ENCODE data around the gene SHTN1.

The SHTN1 gene, protein sequence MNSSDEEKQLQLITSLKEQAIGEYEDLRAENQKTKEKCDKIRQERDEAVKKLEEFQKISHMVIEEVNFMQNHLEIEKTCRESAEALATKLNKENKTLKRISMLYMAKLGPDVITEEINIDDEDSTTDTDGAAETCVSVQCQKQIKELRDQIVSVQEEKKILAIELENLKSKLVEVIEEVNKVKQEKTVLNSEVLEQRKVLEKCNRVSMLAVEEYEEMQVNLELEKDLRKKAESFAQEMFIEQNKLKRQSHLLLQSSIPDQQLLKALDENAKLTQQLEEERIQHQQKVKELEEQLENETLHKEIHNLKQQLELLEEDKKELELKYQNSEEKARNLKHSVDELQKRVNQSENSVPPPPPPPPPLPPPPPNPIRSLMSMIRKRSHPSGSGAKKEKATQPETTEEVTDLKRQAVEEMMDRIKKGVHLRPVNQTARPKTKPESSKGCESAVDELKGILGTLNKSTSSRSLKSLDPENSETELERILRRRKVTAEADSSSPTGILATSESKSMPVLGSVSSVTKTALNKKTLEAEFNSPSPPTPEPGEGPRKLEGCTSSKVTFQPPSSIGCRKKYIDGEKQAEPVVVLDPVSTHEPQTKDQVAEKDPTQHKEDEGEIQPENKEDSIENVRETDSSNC

DNA sequence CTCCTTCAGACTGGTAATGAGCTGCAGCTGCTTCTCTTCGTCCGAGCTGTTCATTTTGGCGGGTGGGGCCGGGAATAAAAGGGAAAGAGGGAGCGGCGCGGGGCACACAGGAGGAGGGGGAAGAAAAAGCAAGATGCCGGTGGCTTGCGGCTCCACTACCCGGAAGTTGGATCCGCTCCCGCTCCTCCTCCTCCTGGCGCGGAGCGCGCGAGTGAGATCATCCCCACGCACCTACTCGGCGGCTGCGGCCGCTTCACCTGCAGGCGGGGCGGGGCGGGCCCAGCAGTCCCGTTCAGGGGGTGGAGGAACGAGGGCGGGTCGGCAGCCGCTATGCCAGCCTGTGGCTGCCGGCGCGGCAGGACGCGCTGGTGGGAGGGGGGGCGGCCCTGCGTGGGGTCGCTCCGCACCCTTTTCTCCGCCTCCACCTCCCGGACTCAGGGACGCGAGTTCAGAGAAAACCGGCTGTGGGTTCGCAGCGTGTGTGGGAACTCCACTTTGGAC is at the start of gene SHTN1:
TSS of gene SHTN1 (minus strand) at position 162 of the 501 bp plus-strand sequence. CDS start at position 54, 108 bp downstream.
- Histone ChIP-seq H3K4me3 (ENCODE audit: low read length) (peak within 1 kb of the TSS; percentile 84), H3K4me1 (ENCODE audit: control insufficient read depth, insufficient read depth, low read length) (no peaks in the 10 kb centered on the region), H3K27ac (ENCODE audit: low read depth, low read length) (no peak within 1 kb of the TSS), H3K27me3 (ENCODE audit: control insufficient read depth, insufficient read depth, low read length) (no peaks in the 10 kb centered on the region), H3K9ac (ENCODE audit: low read length) (peak within 1 kb of the TSS; percentile 38), H3K36me3 (ENCODE audit: control insufficient read depth, insufficient read depth, low read length) (no peaks in the 10 kb centered on the region)

DNA sequence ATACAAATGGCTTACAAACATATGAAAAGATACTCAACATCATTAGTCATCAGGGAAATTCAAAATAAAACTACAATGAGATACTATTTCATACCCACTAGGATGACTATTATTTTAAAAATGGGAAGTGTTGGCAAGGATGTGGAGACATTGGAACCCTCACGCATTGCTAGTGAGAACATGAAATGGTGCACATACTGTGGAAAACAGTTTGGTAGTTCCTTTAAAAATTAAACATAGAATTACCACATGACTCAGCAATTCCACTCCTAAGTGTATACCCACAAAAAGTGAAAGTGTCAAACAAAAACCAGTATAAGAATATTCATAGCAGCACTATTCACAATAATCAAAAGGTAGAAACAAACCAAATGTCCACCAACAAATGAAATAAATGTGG is 48.5 kb upstream of the SHTN1 start:
- Histone ChIP-seq H3K9ac (ENCODE audit: low read length) (no peak overlapping the region), H3K27me3 (ENCODE audit: control insufficient read depth, insufficient read depth, low read length) (no peaks in the 10 kb centered on the region), H3K4me3 (ENCODE audit: low read length) (no peak overlapping the region), H3K4me1 (ENCODE audit: control insufficient read depth, insufficient read depth, low read length) (no peaks in the 10 kb centered on the region), H3K36me3 (ENCODE audit: control insufficient read depth, insufficient read depth, low read length) (no peaks in the 10 kb centered on the region), H3K27ac (ENCODE audit: low read depth, low read length) (no peak overlapping the region)

- Histone ChIP-seq H3K9ac (ENCODE audit: low read length) (no peak overlapping the region), H3K27me3 (ENCODE audit: control insufficient read depth, insufficient read depth, low read length) (no peaks in the 10 kb centered on the region), H3K4me3 (ENCODE audit: low read length) (no peak overlapping the region), H3K4me1 (ENCODE audit: control insufficient read depth, insufficient read depth, low read length) (no peaks in the 10 kb centered on the region), H3K36me3 (ENCODE audit: control insufficient read depth, insufficient read depth, low read length) (no peaks in the 10 kb centered on the region), H3K27ac (ENCODE audit: low read depth, low read length) (no peak overlapping the region)
These were observed 43.0 kb upstream of the SHTN1 start for GRCh38 chr10:117047947-117048346.

DNA sequence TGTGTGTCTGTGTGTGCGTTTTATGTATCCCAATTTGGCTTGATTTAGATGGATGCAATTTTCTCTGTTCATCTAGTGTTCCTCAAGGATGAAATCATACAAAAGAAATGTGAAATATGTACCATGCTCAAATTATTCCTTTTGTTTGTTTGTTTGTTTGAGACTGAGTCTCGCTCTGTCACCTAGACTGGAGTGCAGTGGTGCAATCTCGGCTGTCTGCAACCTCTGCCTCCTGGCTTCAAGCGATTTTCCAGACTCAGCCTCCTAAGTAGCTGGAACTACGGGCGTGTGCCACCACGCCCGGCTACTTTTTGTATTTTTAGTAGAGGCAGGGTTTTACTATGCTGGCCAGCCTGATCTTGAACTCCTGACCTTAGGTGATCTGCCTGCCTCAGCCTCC is 11.3 kb upstream of the SHTN1 start:
- Histone ChIP-seq H3K4me1 (ENCODE audit: control insufficient read depth, insufficient read depth, low read length) (no peaks in the 10 kb centered on the region), H3K36me3 (ENCODE audit: control insufficient read depth, insufficient read depth, low read length) (no peaks in the 10 kb centered on the region), H3K9ac (ENCODE audit: low read length) (no peak overlapping the region), H3K4me3 (ENCODE audit: low read length) (no peak overlapping the region), H3K27me3 (ENCODE audit: control insufficient read depth, insufficient read depth, low read length) (no peaks in the 10 kb centered on the region), H3K27ac (ENCODE audit: low read depth, low read length) (no peak overlapping the region)

GRCh38 chr10:117014835-117015234 is 9.8 kb upstream of the SHTN1 start:
- H3K4me1 ChIP-seq (ENCODE audit: control insufficient read depth, insufficient read depth, low read length), result no peaks in the 10 kb centered on the region
- H3K36me3 ChIP-seq (ENCODE audit: control insufficient read depth, insufficient read depth, low read length), result no peaks in the 10 kb centered on the region
- no peak overlapping the region for H3K9ac ChIP-seq (ENCODE audit: low read length)
- H3K27me3 ChIP-seq (ENCODE audit: control insufficient read depth, insufficient read depth, low read length), result no peaks in the 10 kb centered on the region
- no peak overlapping the region for H3K4me3 ChIP-seq (ENCODE audit: low read length)
- no peak overlapping the region for H3K27ac ChIP-seq (ENCODE audit: low read depth, low read length)

GRCh38 chr10:117007080-117007479 is 2.1 kb upstream of the SHTN1 start:
- H3K4me1 ChIP-seq (ENCODE audit: control insufficient read depth, insufficient read depth, low read length), result no peaks in the 10 kb centered on the region
- H3K27ac ChIP-seq (ENCODE audit: low read depth, low read length), result no peak overlapping the region
- no peaks in the 10 kb centered on the region for H3K36me3 ChIP-seq (ENCODE audit: control insufficient read depth, insufficient read depth, low read length)
- H3K9ac ChIP-seq (ENCODE audit: low read length), result no peak overlapping the region
- no peaks in the 10 kb centered on the region for H3K27me3 ChIP-seq (ENCODE audit: control insufficient read depth, insufficient read depth, low read length)
- H3K4me3 ChIP-seq (ENCODE audit: low read length), result no peak overlapping the region

GRCh38 chr10:117005527-117006055 is 604 bp upstream of the SHTN1 start:
- no peaks in the 10 kb centered on the region for H3K36me3 ChIP-seq (ENCODE audit: control insufficient read depth, insufficient read depth, low read length)
- no peaks in the 10 kb centered on the region for H3K4me1 ChIP-seq (ENCODE audit: control insufficient read depth, insufficient read depth, low read length)
- no peak overlapping the region for H3K9ac ChIP-seq (ENCODE audit: low read length)
- no peak overlapping the region for H3K27ac ChIP-seq (ENCODE audit: low read depth, low read length)
- no peaks in the 10 kb centered on the region for H3K27me3 ChIP-seq (ENCODE audit: control insufficient read depth, insufficient read depth, low read length)
- peak overlapping the region; percentile 84 for H3K4me3 ChIP-seq (ENCODE audit: low read length)

DNA sequence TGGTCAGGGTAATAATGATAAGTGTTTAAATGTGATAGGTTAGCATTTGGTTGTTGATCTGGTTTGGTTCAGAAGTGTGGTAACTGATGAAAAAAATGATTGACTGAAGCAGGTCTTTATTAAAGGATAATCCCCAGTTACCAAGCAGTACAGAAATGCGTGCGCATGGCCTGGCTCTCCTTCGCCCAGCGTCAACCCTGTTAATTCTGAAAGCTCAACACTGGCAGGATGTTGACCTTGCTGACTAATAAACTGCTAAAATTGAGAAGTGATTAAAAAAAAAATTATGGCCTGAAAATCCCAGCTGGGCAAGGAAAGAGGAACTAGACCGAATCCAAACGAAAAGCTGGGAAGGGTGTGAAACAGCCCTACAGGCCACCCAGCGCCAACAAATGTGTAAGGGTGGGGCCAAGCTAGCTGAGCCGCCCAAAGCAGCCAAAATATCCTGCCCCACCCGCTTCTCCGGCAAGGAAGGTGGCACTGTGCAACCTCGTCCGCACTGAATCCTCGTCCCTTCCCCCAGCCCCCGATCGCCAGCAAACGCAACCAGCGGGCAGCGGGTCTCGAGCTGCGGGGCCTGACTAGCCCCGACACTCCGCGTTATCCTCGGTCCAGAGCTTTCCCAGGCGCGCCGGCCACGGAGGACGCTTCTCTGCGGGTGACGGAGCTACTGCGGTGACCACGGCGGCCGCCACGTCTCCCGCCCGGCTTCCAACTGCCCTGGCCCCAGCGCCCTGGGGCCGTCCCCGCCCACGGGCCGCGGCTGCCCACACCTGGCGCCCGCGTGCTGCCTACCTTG is 561 bp downstream of the SHTN1 start:
- Histone ChIP-seq H3K4me3 (ENCODE audit: low read length) (peak overlapping the region; percentile 84), H3K27me3 (ENCODE audit: control insufficient read depth, insufficient read depth, low read length) (no peaks in the 10 kb centered on the region), H3K27ac (ENCODE audit: low read depth, low read length) (no peak overlapping the region), H3K36me3 (ENCODE audit: control insufficient read depth, insufficient read depth, low read length) (no peaks in the 10 kb centered on the region), H3K4me1 (ENCODE audit: control insufficient read depth, insufficient read depth, low read length) (no peaks in the 10 kb centered on the region), H3K9ac (ENCODE audit: low read length) (peak overlapping the region; percentile 38)

DNA sequence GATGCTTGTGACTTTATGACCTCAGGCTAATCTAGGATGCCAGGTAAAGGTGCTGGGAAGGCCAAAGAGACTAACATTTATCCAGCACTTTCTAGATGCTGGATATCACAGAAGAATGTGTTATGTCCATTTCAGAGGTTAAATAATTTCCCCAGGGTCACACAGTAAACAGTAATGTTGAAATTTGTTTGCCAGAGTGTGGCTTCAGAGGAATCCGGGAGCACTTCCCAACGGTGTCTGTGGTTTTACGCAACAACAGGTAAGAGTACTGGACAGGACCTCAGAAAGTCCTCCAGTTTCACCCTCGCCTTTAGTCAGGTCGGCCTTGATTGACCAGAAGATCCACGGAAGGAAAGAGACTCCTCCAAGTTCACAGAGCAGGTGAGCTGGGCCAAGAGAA is 1.7 kb downstream of the SHTN1 start:
- Histone ChIP-seq H3K4me1 (ENCODE audit: control insufficient read depth, insufficient read depth, low read length) (no peaks in the 10 kb centered on the region), H3K9ac (ENCODE audit: low read length) (no peak overlapping the region), H3K27me3 (ENCODE audit: control insufficient read depth, insufficient read depth, low read length) (no peaks in the 10 kb centered on the region), H3K27ac (ENCODE audit: low read depth, low read length) (no peak overlapping the region), H3K4me3 (ENCODE audit: low read length) (no peak overlapping the region), H3K36me3 (ENCODE audit: control insufficient read depth, insufficient read depth, low read length) (no peaks in the 10 kb centered on the region)

DNA sequence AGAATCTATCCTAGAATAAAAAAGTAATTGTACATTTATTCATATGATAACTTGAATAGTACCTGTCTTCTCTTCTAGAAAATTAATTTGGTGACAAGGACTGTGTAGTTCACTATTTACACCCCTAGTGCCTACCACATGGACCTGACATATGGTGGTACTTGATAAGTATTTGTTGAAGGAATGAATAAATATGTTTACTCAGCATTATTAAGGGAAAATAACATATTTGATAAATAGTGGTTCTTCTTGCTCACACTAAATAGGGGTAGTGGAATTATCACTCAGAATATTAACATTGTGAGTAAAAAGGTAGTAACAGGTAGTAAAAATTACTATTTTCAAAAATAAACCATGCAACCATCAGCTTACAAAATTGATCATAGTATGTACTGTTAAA is 2.8 kb downstream of the SHTN1 start:
- H3K4me1 ChIP-seq (ENCODE audit: control insufficient read depth, insufficient read depth, low read length), result no peaks in the 10 kb centered on the region
- no peak overlapping the region for H3K27ac ChIP-seq (ENCODE audit: low read depth, low read length)
- H3K27me3 ChIP-seq (ENCODE audit: control insufficient read depth, insufficient read depth, low read length), result no peaks in the 10 kb centered on the region
- H3K36me3 ChIP-seq (ENCODE audit: control insufficient read depth, insufficient read depth, low read length), result no peaks in the 10 kb centered on the region
- no peak overlapping the region for H3K9ac ChIP-seq (ENCODE audit: low read length)
- H3K4me3 ChIP-seq (ENCODE audit: low read length), result no peak overlapping the region

DNA sequence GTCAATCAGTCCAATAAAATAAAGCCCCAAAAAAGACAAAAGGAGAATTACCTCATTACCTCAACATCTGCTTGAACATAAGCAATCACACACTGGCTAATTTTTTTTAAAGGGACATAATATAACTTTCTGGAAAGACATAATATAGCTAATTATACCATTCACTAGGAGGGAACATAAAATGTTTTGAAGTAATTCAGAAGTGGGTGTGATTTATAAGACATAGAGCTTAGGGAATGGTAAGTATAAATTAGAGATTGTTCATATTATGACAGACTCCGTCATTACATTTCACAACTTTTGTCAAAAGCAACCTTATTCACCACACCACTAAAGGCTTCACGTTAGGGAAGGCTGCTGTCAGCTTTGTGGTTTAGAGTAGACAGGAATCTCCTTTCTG is 3.8 kb downstream of the SHTN1 start:
- H3K4me3 ChIP-seq (ENCODE audit: low read length), result no peak overlapping the region
- no peak overlapping the region for H3K27ac ChIP-seq (ENCODE audit: low read depth, low read length)

DNA sequence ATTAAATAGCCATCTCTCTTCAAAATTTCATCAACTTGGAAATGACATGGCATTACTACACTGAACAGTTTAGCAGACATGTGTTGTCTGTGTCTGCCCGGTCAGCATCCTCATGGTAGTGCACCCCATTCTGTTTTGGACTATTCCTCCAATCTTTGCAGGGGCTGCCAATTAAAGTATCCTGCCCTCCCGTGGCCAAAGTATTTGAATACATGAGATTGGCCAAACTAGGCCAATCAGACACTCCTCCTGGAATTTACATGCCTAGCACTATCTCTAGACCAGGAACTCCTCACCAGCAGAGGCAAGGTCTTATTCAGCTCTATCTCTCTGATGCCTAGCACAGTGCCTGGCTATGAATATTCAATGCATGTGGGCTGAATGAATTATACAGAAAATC is 4.4 kb downstream of the SHTN1 start:
- Histone ChIP-seq H3K27ac (ENCODE audit: low read depth, low read length) (no peak overlapping the region), H3K4me1 (ENCODE audit: control insufficient read depth, insufficient read depth, low read length) (no peaks in the 10 kb centered on the region), H3K9ac (ENCODE audit: low read length) (no peak overlapping the region), H3K36me3 (ENCODE audit: control insufficient read depth, insufficient read depth, low read length) (no peaks in the 10 kb centered on the region), H3K4me3 (ENCODE audit: low read length) (no peak overlapping the region), H3K27me3 (ENCODE audit: control insufficient read depth, insufficient read depth, low read length) (no peaks in the 10 kb centered on the region)

More for the DNA sequence above, 3.8 kb downstream of the SHTN1 start:
- Histone ChIP-seq H3K9ac (ENCODE audit: low read length) (no peak overlapping the region), H3K4me1 (ENCODE audit: control insufficient read depth, insufficient read depth, low read length) (no peaks in the 10 kb centered on the region), H3K36me3 (ENCODE audit: control insufficient read depth, insufficient read depth, low read length) (no peaks in the 10 kb centered on the region), H3K27me3 (ENCODE audit: control insufficient read depth, insufficient read depth, low read length) (no peaks in the 10 kb centered on the region)
